B cell (primary cell): ENCODE results near the gene NAA60. TPM values are rescaled to one million over a fixed set of nuclear protein-coding genes. Genes with fewer than 3 reads are reported as not detected.

Source experiments
- ATAC-seq: fragments of 200-7000 bp; cut with Tn5 transposase; one replicate; pipeline ENCODE4 v1.10.0; 2021; ENCODE audit warnings: low read depth, mild to moderate bottlenecking, moderate number of reproducible peaks, moderate library complexity
- CTCF ChIA-PET: fragments of 350-600 bp; sonication (Branson Sonifier 250); formaldehyde crosslinking; loops from one replicate; lab custom pipeline; 2021; ENCODE audit warnings: antibody characterized with exemption, inconsistent platforms; lab: Charles Lee
- POLR2A ChIA-PET: fragments of 350-600 bp; sonication (Branson Sonifier 250); formaldehyde crosslinking; loops from one replicate; lab custom pipeline; 2021; ENCODE audit warnings: antibody characterized with exemption; lab: Charles Lee
- DNase-seq: peaks from one replicate; pipeline ENCODE4 v3.0.0; 2013
- H2AFZ ChIP-seq: 2 replicates; pipeline ENCODE4 v1.6.1; 2012; ENCODE audit warnings: mild to moderate bottlenecking, low read depth, low read length; ENCODE audit not compliant: insufficient read depth, poor library complexity, severe bottlenecking
- H3K27ac ChIP-seq, 2 donors: 1 replicate in 1 of 2; 2 replicates in 1 of 2; pipeline ENCODE4 v1.5.1; 2012 to 2013; ENCODE audit warnings: low read length in 2 of 2, mild to moderate bottlenecking in 2 of 2, moderate library complexity in 1 of 2
- H3K27me3 ChIP-seq, 4 experiments: fragments of 200-600 bp in 1 of 4; sonication (generic) in 1 of 4; replicated peaks in 1 of 4; 1 replicate in 2 of 4; 2 replicates in 2 of 4; pipeline versions ENCODE4 v1.6.1 to v1.7.0; 2013 to 2016; ENCODE audit warnings: low read length in 3 of 4, mild to moderate bottlenecking in 2 of 4, mixed read lengths in 1 of 4, moderate library complexity in 1 of 4; ENCODE audit not compliant: insufficient read depth in 4 of 4, control insufficient read depth in 3 of 4; ENCODE audit errors: control extremely low read depth in 1 of 4
- H3K36me3 ChIP-seq, 2 experiments: replicated peaks in 1 of 2; 1 replicate in 1 of 2; 2 replicates in 1 of 2; pipeline versions ENCODE4 v1.6.1 to v1.7.1; 2013; ENCODE audit warnings: low read length in 1 of 2; ENCODE audit not compliant: insufficient read depth in 2 of 2, control insufficient read depth in 1 of 2; ENCODE audit errors: control extremely low read depth in 1 of 2, extremely low read depth in 1 of 2
- H3K4me1 ChIP-seq, 2 donors: fragments of 200-600 bp in 1 of 2; sonication (generic) in 1 of 2; 1 replicate in 1 of 2; 2 replicates in 1 of 2; pipeline versions ENCODE4 v1.5.1 to v1.6.1; 2013 to 2017; ENCODE audit warnings: low read length in 2 of 2; ENCODE audit not compliant: control insufficient read depth in 2 of 2, insufficient read depth in 2 of 2
- H3K4me2 ChIP-seq: replicated peaks from 2 replicates; pipeline ENCODE3; 2012; ENCODE audit warnings: mild to moderate bottlenecking, low read depth, low read length; ENCODE audit not compliant: poor library complexity, severe bottlenecking
- H3K4me3 ChIP-seq, 5 experiments: fragments of 200-600 bp in 1 of 5; sonication (generic) in 1 of 5; 1 replicate in 3 of 5; 2 replicates in 2 of 5; pipeline versions ENCODE4 v1.5.1 to v1.7.0; 2011 to 2016; ENCODE audit warnings: low read length in 4 of 5, mild to moderate bottlenecking in 4 of 5, low read depth in 2 of 5, control low read depth in 1 of 5, moderate library complexity in 1 of 5; ENCODE audit not compliant: insufficient read depth in 1 of 5; ENCODE audit errors: control extremely low read depth in 1 of 5, extremely low read depth in 1 of 5
- H3K79me2 ChIP-seq: fragments of 200-600 bp; sonication (generic); one replicate; pipeline ENCODE4 v1.6.0; 2016; ENCODE audit warnings: low read length; ENCODE audit not compliant: control insufficient read depth, insufficient read depth
- H3K9ac ChIP-seq: fragments of 200-600 bp; sonication (generic); 2 replicates; pipeline ENCODE4 v1.6.1; 2017; ENCODE audit warnings: mild to moderate bottlenecking, low read length, moderate library complexity
- H3K9me3 ChIP-seq, 3 donors: one replicate each; pipeline versions ENCODE4 v1.6.1 to v1.7.1; 2013; ENCODE audit warnings: low read length in 2 of 3; ENCODE audit not compliant: control insufficient read depth in 2 of 3, insufficient read depth in 1 of 3; ENCODE audit errors: control extremely low read depth in 1 of 3
- H4K20me1 ChIP-seq: 2 replicates; pipeline ENCODE4 v1.6.0; 2012; ENCODE audit warnings: mild to moderate bottlenecking, low read length; ENCODE audit not compliant: insufficient read depth, control insufficient read depth, poor library complexity, severe bottlenecking
- H3K27ac Mint-ChIP-seq: one replicate; pipeline ENCODE4 v1.8.0; 2021; ENCODE audit warnings: mixed read lengths
- H3K27me3 Mint-ChIP-seq: one replicate; pipeline ENCODE4 v1.8.0; 2021; ENCODE audit warnings: mixed read lengths
- H3K4me1 Mint-ChIP-seq: one replicate; pipeline ENCODE4 v1.8.0; 2021; ENCODE audit warnings: mixed read lengths
- H3K4me3 Mint-ChIP-seq: one replicate; pipeline ENCODE4 v1.8.0; 2021; ENCODE audit warnings: mixed read lengths
- H3K9me3 Mint-ChIP-seq: one replicate; pipeline ENCODE4 v1.8.0; 2022; ENCODE audit warnings: mixed read lengths; ENCODE audit not compliant: insufficient read depth
- EZH2 ChIP-seq: IDR thresholded peaks from 2 replicates; pipeline ENCODE4 v1.6.1; 2012; ENCODE audit warnings: borderline replicate concordance, low read depth, mild to moderate bottlenecking, moderate library complexity, low read length; ENCODE audit not compliant: insufficient read depth, poor library complexity, severe bottlenecking
- WGBS: methylation state at CpG from one replicate; pipeline ENCODE4 v1.1.5; 2013; ENCODE audit warnings: missing lambda C conversion rate; ENCODE audit not compliant: insufficient coverage; 5-methylcytosine and 5-hydroxymethylcytosine counted together
- intact Hi-C: fragments of 100-400 bp; cut with micrococcal nuclease; formaldehyde crosslinking; loops from one replicate; pipeline ENCODE4 v1.10.0; 2022
- polyA plus RNA-seq: library from polyadenylated mRNA; depleted of rRNA; stranded (reverse); fragments of >200 nt; gene quantifications from 2 replicates; pipeline ENCODE4 v1.2.3, GENCODE V29; 2012
- total RNA-seq, 2 donors: library from RNA; stranded (reverse); fragments of 120-200 nt in 1 of 2; gene quantifications; 1 replicate in 1 of 2; 2 replicates in 1 of 2; pipeline versions ENCODE4 v1.2.3 to v1.2.4, GENCODE V29; 2013 to 2022
- TF ChIP-seq, protein P1 (sequence below): fragments of 200-600 bp; IDR thresholded peaks from one replicate; pipeline ENCODE4 v1.8.0; 2022; ENCODE audit warnings: antibody characterized with exemption, mild to moderate bottlenecking

The NAA60 gene
- total and polyA plus RNA-seq, 2 donors (not counting 1 experiment from before 2014, with no cell fraction given) = 50.9 to 54.3 TPM

DNA sequence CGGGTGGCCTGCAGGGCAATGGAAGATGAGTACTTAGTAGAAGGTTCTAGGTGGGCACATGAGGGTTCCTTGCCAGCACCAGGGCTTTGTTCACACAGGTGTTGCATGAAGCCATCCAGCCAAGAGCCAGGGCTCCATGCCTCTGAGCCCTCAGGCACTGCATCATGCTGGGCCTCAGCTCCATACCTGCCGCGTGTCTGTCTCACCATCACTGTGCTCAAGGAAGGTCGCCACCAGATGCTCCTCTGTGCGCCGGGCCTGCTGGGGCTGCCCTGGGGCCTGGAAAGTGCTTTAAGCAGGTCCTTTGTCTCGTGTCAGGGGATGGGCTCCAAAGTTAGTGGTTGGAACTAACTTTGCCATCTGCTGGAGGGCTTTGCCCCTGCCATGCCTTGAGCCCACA is 26.3 kb downstream of the NAA60 start:
- intact Hi-C loops = no loop called here
- Histone ChIP-seq H3K9me3 (peaks cover 0 to 26% (median 6%) of the 10 kb centered on the region in 3 donors), H2AFZ (no peak overlapping the region), H4K20me1 (peaks cover 88% of the 10 kb centered on the region), H3K27me3 (no peaks in the 10 kb centered on the region), H3K4me1 (no peaks in the 10 kb centered on the region), H3K9ac (no peak overlapping the region), H3K4me3 (no peak overlapping the region), H3K4me2 (no peak overlapping the region), H3K79me2 (peaks cover 100% of the 10 kb centered on the region), H3K36me3 (peaks cover 2 to 14% of the 10 kb centered on the region in 2 experiments), H3K27ac (no peak overlapping the region)
- no peak for TF ChIP-seq EZH2
- TF ChIP-seq, protein P1, sequence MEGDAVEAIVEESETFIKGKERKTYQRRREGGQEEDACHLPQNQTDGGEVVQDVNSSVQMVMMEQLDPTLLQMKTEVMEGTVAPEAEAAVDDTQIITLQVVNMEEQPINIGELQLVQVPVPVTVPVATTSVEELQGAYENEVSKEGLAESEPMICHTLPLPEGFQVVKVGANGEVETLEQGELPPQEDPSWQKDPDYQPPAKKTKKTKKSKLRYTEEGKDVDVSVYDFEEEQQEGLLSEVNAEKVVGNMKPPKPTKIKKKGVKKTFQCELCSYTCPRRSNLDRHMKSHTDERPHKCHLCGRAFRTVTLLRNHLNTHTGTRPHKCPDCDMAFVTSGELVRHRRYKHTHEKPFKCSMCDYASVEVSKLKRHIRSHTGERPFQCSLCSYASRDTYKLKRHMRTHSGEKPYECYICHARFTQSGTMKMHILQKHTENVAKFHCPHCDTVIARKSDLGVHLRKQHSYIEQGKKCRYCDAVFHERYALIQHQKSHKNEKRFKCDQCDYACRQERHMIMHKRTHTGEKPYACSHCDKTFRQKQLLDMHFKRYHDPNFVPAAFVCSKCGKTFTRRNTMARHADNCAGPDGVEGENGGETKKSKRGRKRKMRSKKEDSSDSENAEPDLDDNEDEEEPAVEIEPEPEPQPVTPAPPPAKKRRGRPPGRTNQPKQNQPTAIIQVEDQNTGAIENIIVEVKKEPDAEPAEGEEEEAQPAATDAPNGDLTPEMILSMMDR = no peak
- ATAC-seq (no peak), DNase-seq (no peak)
- ChIA-PET CTCF (no interaction called here), POLR2A (no interaction called here)
- 92% methylated on average over 7 of the region's 7 CpGs for WGBS
- Mint-ChIP-seq H3K27ac (peak overlapping the region; percentile 20), H3K27me3 (no peaks in the 10 kb centered on the region), H3K4me1 (peaks cover 33% of the 10 kb centered on the region), H3K4me3 (no peak overlapping the region), H3K9me3 (no peaks in the 10 kb centered on the region)

DNA sequence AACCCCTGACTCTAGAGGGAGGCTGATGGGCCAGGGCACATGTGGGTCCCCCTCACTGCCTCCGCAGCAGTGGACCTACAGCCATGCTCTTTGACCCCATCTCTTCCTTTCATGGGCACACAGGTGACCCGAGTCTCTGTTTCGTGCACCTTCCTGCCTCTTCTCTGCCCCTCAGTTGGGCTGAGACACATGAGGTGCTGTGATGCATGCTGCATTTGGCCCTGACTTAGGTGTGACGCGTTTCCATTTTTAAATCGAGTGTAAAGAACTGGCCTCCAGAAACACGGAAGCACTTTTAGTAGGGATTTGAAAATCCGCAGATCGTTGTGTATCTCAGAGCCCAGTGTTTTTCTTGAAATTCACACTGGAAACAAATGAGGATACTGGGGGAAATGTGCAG is 27.2 kb downstream of the NAA60 start:
- TF ChIP-seq, protein P1 = no peak
- TF ChIP-seq EZH2 = no peak
- H3K27me3 Mint-ChIP-seq = no peaks in the 10 kb centered on the region
- no peaks in the 10 kb centered on the region for H3K9me3 Mint-ChIP-seq
- H3K27ac Mint-ChIP-seq = no peak overlapping the region
- H3K4me1 Mint-ChIP-seq = peaks cover 30% of the 10 kb centered on the region
- H3K79me2 ChIP-seq = peaks cover 99% of the 10 kb centered on the region
- H2AFZ ChIP-seq = no peak overlapping the region
- H3K27ac ChIP-seq = no peak overlapping the region
- 96% methylated on average over 9 of the region's 9 CpGs for WGBS
- H3K4me3 ChIP-seq = no peak overlapping the region
- no peaks in the 10 kb centered on the region for H3K4me1 ChIP-seq
- CTCF ChIA-PET = no interaction called here
- H3K27me3 ChIP-seq = no peaks in the 10 kb centered on the region
- peaks cover 0 to 26% (median 6%) of the 10 kb centered on the region in 3 donors for H3K9me3 ChIP-seq
- DNase-seq (no peak), ATAC-seq (no peak)
- H3K4me3 Mint-ChIP-seq = no peak overlapping the region
- peaks cover 2 to 11% of the 10 kb centered on the region in 2 experiments for H3K36me3 ChIP-seq
- intact Hi-C loops = no loop called here
- H3K4me2 ChIP-seq = no peak overlapping the region
- POLR2A ChIA-PET = no interaction called here
- H3K9ac ChIP-seq = no peak overlapping the region
- peaks cover 89% of the 10 kb centered on the region for H4K20me1 ChIP-seq
